HT-29 (cell line): ENCODE data around the gene NEDD8. TPM values are rescaled to one million over a fixed set of nuclear protein-coding genes. Genes with fewer than 3 reads are reported as not detected.

ENCODE experiments used
- DNase-seq: peaks from one replicate; pipeline ENCODE4 v3.0.0-alpha.2; 2015; ENCODE audit warnings: low spot score
- total RNA-seq: library from RNA; depleted of rRNA; stranded (reverse); fragments of >200 nt; shearing (Covaris generic); gene quantifications from 2 replicates; pipeline ENCODE4 v1.2.3, GENCODE V29; 2014

The NEDD8 gene
- total RNA-seq, 1 experiment from 2014 or later = 104 TPM

- DNase-seq = no peak
Measured at GRCh38 chr14:24197056-24197450, 35.1 kb downstream of the NEDD8 start.

- DNase-seq = peak; percentile 20
Measured at GRCh38 chr14:24196071-24197055, 35.8 kb downstream of the NEDD8 start.

- DNase-seq = peak; percentile 73
Measured at GRCh38 chr14:24195186-24196070, 36.7 kb downstream of the NEDD8 start, which contains the start of gene TM9SF1. Gene TM9SF1, minus strand, starts transcription at chr14:24195441. Its CDS starts 422 bp downstream, at chr14:24195019.

- no peak for DNase-seq
Measured at GRCh38 chr14:24194873-24195185, 37.3 kb downstream of the NEDD8 start.

GRCh38 chr14:24194186-24194872 lies 37.8 kb downstream of the NEDD8 start:
- DNase-seq = no peak

GRCh38 chr14:24192933-24193332 lies 39.2 kb downstream of the NEDD8 start:
- no peak for DNase-seq

GRCh38 chr14:24190416-24190815 lies 41.8 kb downstream of the NEDD8 start:
- no peak for DNase-seq

- no peak for DNase-seq
Measured at GRCh38 chr14:24189460-24189859, 42.7 kb downstream of the NEDD8 start.

GRCh38 chr14:24189059-24189375 lies 43.1 kb downstream of the NEDD8 start:
- no peak for DNase-seq

- DNase-seq = peak; percentile 91
Measured at GRCh38 chr14:24188251-24189058, 43.7 kb downstream of the NEDD8 start, which contains the start of gene IPO4. Gene IPO4, minus strand, starts transcription at chr14:24188816. Its CDS starts 29 bp downstream, at chr14:24188787.

GRCh38 chr14:24187539-24187915 lies 44.6 kb downstream of the NEDD8 start:
- DNase-seq = no peak

- DNase-seq = no peak
Measured at GRCh38 chr14:24186831-24187538, 45.2 kb downstream of the NEDD8 start.

- no peak for DNase-seq
Measured at GRCh38 chr14:24185741-24186140, 46.4 kb downstream of the NEDD8 start.

GRCh38 chr14:24185026-24185425 lies 47.1 kb downstream of the NEDD8 start:
- DNase-seq = no peak

- no peak for DNase-seq
Measured at GRCh38 chr14:24184104-24184970, 47.8 kb downstream of the NEDD8 start.

GRCh38 chr14:24183014-24183481 lies 49.1 kb downstream of the NEDD8 start:
- no peak for DNase-seq

GRCh38 chr14:24182110-24182882 lies 49.9 kb downstream of the NEDD8 start:
- DNase-seq = no peak

GRCh38 chr14:24181371-24182077 lies 50.6 kb downstream of the NEDD8 start:
- no peak for DNase-seq
